22Rv1 (cell line): Measurements from ENCODE around the gene ZNF785.

Source experiments
- ZFX ChIP-seq: fragments of 450-650 bp; IDR thresholded peaks from 2 replicates; pipeline ENCODE4 v1.6.1; 2017; ENCODE audit warnings: antibody characterized with exemption, borderline replicate concordance
- TF ChIP-seq, protein P1 (sequence below): fragments of 450-650 bp; IDR thresholded peaks from 2 replicates; pipeline ENCODE4 v1.5.1; 2017; ENCODE audit warnings: mild to moderate bottlenecking

DNA sequence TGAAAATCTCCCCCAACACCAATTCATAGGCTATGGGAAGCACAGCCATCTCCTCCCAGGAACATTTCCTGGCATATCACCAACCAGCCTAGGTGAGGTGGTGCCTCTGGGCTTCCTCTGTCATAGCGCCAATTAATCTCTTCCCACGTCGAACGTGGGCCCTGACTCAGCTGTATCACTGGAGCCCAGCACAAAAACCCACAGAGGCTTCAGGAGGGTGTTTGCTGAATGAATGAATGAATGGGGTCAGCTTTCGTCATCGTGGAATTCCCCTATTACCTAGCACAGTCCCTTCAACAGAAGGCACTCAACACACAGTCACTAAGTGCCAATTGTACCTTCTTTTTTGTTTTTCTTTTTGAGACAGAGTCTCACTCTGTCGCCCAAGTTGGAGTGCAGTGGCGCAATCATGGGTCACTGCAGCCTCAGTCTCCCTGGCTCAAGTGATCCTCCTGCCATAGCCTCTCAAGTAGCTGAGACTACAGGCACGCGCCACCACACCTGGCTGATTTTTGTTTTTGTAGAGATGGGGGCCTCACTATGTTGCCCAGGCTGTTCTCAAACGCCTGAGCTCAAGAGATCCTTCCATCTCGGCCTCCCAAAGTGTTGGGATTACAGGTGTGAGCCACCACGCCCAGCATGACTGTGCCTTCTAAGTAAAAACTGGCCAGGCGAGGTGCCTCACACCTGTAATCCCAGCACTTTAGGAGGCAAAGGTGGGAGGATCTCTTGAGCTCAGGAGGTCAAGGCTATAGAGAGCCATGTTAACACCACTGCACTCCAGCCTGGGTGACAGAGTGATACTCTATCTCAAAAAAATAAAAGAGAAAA lies 18.1 kb downstream of the ZNF785 start:
- TF ChIP-seq, protein P1, sequence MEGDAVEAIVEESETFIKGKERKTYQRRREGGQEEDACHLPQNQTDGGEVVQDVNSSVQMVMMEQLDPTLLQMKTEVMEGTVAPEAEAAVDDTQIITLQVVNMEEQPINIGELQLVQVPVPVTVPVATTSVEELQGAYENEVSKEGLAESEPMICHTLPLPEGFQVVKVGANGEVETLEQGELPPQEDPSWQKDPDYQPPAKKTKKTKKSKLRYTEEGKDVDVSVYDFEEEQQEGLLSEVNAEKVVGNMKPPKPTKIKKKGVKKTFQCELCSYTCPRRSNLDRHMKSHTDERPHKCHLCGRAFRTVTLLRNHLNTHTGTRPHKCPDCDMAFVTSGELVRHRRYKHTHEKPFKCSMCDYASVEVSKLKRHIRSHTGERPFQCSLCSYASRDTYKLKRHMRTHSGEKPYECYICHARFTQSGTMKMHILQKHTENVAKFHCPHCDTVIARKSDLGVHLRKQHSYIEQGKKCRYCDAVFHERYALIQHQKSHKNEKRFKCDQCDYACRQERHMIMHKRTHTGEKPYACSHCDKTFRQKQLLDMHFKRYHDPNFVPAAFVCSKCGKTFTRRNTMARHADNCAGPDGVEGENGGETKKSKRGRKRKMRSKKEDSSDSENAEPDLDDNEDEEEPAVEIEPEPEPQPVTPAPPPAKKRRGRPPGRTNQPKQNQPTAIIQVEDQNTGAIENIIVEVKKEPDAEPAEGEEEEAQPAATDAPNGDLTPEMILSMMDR: no peak
- TF ChIP-seq ZFX: no peak
